GM12873 (cell line): ENCODE results near the gene PCDH15.

Source experiments
- CTCF ChIP-seq: IDR thresholded peaks from 2 replicates; pipeline ENCODE4 v1.5.1; 2012; ENCODE audit warnings: low read depth, mild to moderate bottlenecking, moderate library complexity, low read length, control low read depth; ENCODE audit not compliant: insufficient read depth; ENCODE audit errors: missing control alignments

The PCDH15 gene

DNA sequence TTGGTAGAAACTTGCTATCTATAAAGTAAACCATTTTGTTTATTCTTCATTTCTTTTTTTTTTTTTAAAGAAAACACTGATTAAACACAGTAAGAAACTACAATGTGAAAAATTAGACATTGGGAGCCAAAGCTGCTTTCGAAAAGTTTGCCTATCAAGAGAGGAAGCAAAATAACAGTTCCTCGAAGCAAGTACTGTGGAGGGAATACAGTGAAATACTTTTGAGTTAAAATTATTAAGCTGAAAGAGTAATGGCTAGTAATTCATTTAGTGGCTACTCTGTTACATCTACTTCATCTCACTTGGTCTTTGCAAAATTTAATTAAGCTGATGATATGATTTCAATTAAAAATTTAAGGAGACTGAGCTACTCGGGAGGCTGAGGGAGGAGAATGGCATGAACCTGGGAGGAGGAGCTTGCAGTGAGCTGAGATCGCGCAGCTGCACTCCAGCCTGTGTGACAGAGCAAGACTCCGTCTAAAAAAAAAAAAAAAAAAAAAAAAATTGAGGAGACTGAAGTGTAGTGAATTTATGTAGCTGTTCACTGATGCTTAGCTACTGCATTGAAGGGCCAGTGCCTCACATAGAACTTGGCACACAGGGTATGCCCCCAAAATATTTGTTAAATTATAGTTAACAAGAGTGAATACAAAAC is 1046.3 kb downstream of the PCDH15 start:
- TF ChIP-seq CTCF = no peak
